Activated CD8-positive, alpha-beta memory T cell treated with anti-CD3 and anti-CD28 coated beads, Interleukin-2, amount 50 U/mL, for 24 hours (primary cell): ENCODE results near the gene KLC4.
A peak's percentile ranks its signal among the peaks of the same experiment; 100 is the strongest.

Experiments
- DNase-seq: peaks from one replicate; pipeline ENCODE4 v3.0.0-alpha.2; 2020; ENCODE audit errors: extremely low read depth

The KLC4 gene

DNA sequence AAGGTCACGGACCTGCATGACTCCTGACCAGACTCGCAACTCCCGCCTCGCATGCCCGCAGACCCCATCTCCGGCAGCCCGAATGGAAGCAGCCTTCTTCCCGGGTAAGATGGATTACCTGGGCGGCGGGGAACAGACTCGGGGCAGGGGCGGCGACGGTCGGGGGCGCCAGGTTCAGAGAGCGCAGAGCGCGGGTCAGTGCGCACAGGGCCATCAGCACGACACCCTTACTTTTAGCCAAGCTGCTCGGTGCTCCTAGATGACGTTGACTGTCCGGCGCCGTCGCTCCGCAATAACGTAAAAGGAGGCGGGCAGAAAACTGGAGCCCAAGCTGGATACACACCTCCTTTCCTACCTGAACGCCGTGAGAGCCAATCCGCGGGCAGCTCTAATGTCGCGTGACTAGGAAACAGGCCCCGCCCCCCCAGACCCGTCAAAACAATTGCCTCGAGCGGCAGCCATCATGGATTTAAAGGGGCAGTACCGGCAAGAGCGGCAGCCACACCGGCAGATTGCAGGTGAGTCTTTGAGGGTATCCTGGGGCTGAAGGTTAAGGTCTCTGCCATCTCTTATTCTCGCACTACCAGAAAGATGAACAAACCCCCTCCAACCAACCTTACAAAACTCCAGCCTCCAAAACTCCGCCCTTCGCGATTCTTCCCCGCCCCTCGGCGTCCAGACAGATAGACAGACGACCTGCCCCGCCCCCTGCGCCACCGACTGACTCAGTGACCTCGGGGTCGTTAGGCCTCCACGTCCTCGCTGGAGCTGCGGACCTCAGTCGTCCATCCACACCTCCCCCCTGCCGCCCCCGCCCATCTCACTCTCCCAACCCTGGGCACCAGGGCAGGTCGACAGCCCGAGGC lies at the start of gene KLC4, which contains the start of gene MRPL2:
Gene KLC4 (plus strand): TSS at position 464 of the 866 bp plus-strand sequence. CDS start 1,705 bp downstream, outside the sequence.
Gene MRPL2 (minus strand): TSS at position 267 of the 866 bp plus-strand sequence. CDS start 53 bp downstream, at position 214.
- peak; percentile 94 for DNase-seq

DNA sequence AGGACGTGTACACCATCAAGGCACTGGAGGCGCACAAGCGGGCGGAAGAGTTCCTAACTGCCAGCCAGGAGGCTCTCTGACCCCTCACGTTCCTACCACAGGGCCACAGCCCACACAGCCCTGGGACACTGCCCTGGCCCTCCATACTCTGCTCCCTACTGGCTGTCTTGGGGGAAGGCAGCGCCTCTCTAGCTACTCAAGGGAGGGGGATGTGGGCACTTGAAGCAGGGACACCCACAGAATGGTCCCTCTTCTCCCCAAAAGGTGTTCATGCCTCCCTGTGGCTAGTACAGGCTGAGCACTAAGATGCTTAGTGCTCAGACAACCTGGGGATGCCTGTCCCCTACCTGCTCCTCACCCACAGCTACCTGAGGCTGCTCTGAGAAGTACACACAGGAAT lies 48.2 kb upstream of the KLC4 start:
- no peak for DNase-seq

DNA sequence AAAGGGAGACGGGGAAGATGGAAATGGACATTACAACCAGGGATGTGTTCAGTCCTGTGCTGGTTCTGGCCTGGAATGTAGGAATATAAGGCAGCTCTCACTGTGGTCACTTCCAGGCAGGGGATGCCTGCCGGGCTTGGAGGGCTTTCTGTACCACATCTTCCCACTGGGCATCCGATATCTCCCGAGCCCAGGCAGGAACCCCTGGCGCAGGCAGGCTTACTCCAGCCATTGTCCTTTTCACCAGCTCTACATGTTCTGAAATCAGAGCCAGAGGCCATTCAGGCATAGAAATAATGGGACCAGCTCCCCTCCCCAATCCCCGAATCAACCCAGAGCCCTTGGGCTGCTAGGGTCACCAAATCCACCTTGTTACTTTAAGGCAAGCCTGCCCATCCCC lies 47.1 kb upstream of the KLC4 start:
- DNase-seq = no peak

DNA sequence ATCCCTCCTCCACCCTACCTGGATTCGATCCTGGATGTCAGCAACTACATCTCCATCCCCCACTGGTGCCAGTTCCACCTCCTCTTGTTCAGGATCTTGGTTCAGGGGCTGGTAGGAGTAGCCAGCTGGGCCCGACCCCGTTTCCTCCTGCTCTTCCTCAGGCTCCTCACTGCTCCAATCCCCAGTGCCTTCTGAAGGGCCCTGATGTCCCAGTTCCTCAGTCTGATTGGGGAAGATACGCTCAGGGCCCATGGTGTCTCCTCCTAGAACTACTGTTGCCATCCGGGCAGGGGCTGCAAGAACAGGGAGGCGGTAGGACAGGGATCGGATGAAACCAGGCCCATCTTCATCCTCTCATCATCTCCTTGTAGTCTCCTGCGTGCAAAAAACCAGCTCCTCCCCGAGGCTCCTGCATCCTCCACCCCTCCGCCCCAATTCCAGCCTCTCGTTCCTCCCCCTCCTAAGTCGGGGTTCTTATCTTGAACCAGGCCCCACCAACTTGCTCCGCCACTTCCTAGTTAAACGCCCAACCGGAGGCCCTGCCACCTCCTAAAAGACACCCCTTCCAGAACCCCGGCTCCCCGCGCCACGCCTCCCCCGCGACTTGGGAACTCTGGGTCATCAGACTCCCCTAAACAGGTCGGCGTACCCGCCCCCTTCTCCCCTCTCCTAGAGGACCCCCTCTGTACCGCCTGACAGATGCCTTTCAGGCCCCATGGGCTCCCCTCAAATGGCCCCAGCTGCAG lies 46.2 kb upstream of the KLC4 start:
- DNase-seq = peak; percentile 30

DNA sequence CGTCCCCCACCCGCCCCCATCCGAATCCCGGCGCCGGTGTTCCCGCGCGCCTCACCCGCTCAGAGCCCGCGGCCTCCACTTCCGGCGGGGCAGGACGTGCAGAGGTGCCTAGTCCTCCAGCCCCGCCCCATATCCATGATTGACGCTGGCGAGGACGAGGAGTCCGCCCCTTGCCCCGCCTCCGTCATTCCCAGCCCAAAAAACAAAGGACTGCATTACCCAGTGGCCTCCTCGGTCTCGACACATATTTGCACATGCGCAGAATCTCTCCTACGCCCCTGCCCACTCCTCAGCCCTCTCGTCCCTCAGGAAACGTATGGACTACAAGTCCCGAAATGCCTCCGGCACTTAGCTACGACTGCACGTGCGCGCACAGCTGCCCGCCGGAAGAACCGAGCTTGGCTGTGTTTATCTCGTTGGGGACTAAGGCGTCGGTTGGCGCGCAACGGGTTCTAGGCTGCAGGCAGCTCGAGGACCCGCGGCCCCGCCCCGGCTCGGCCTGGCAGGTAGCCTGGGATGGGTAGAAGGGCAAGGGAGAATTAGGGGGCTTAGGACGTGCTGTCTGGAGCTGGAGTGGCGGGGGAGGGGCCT lies 45.5 kb upstream of the KLC4 start, which contains the start of the genes KLHDC3 and MEA1:
Gene KLHDC3 (plus strand): TSS at position 407 of the 591 bp plus-strand sequence. CDS start 2,944 bp downstream, outside the sequence.
Gene MEA1 (minus strand): TSS at position 104 of the 591 bp plus-strand sequence. CDS start 133 bp downstream, outside the sequence.
- DNase-seq = peak; percentile 98

DNA sequence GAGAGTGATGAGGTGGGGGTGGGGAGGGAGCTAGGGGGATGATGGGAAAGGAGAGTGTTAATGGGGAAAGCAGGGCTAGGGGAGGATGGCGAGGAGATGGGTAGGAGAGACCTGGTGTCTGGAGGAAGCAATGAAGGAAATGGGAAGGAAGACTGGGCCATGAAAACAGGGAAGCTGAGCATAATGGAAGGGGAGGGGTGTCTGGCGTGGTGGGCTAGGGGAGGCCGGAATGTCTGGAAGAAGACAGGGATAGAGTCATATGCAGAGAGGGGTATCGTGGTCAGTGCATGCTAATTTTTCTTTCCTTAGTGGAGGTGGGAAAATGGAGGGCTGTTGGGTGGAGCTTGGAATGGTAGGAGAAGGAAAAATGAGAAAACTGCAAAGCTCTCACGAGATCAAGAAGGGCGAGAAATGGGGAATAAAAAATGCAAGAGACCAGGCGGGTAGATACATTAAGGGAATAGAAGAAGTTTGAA lies 45.0 kb upstream of the KLC4 start:
- no peak for DNase-seq

DNA sequence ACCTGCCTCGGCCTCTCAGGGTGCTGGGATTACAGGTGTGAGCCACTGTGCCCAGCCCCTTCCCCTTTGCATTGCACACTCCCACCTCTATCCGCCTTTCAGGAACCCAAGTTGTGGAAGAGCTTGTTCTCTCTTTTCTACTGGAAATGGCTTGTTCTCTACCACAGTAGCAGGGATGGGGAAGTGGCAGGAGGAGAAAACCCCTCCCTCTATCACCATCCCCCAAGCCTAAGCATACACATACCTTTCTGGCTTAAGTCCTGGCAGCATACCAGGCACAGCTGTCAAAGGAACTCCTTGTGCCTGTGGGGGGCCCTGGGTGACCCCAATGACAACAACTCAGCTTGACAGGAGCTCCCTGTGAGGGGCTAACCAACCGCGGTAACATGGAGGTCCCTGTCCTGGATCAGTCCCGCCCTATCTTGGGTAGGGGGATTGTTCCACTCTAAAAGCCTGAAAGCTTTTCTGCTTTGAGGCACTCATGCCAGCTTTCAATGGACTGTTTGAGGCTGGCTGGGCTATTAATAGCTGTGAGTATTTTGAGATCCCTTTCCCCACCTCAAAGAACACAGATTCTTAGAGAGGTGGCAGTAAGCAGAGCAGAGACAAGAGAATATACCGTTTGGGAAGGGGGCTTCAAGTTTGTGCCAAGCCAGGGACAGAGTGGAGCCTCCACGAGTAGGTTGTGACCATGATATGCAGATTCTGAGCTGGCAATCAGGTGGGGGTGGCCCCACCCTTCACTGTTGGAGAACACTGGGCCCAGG lies 43.1 kb upstream of the KLC4 start:
- DNase-seq = no peak

DNA sequence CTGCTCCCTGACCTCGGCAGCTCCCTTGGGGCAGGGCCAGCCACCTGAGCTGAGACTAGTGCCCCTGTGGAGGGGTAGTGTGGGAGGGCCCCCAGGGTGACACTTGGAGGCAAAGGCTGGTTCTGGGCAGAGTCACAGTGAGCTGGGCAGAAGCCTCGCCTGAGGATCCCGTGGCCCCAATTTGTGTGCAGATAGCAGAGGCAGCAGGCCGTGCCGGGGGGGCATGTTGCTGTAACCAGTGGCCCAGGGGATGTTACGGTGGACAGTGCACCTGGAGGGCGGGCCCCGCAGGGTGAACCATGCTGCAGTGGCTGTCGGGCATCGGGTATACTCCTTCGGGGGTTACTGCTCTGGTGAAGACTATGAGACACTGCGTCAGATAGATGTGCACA lies 42.5 kb upstream of the KLC4 start:
- no peak for DNase-seq

DNA sequence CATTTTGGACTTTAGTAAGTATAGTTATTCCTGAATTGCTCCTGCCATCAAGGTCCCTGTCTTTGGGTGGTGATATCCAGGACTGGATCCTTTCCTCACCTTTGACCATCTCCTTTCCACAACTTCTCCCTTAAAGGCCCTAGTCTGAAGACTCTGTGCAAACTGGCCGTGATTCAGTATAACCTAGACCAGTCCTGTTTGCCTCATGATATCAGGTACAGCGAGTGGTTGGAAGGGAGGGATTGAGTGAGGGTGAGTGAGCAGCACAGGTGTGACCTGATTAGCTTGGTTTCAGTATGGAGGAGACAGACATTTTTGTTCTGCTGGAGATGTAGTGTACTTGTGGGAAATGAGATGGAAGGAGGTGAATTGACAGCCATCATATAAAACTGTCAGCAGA lies 40.3 kb upstream of the KLC4 start:
- no peak for DNase-seq

DNA sequence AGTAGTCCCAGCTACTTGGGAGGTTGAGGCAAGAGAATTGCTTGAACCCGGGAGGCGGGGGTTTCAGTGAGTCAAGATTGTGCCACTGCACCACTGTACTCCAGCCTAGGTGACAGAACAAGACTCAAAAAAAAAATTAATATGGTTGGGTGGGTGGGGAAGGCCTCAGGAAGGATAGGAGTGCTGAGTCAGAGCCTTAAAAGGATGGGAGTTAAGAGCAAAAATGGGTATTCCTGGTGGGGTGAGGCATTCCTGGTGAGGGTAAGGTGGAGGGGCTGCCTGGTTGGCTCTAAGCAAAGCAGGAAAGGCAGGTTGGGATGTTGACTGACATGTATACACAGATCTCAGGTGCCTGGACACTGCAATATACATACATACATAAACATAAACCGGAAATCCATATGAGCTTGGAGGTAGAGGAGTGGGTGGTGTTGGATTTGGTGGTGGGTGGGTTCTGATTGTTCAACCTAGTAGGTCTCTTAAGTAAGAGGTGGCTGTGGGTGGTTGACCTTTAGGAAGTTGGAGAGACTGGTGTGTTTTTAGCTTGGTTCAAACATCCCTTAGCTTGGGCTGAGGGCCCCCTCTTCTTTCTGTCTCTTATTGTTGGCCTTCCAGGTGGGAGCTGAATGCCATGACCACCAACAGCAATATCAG lies 39.3 kb upstream of the KLC4 start:
- no peak for DNase-seq

DNA sequence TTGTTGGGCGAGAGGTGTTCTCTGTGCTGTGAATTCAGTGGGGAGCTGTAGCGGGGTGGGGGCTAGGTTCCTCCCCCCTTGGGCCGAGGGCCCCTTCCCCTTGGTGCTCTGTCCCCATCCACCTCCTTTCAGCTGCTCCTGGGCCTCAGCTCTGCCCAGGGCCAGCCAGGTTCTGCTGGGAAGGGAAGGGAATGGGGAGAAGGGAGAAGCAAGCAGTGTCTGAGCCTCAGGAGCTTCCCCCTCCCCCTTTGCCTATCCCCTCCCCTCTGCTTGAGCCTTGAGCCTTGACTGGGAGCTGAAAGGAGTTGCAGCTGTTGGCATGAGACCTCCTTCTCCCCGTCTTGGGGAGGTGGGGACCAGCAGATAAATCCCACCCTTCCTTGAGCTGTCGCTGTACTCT lies 38.6 kb upstream of the KLC4 start:
- DNase-seq = no peak

DNA sequence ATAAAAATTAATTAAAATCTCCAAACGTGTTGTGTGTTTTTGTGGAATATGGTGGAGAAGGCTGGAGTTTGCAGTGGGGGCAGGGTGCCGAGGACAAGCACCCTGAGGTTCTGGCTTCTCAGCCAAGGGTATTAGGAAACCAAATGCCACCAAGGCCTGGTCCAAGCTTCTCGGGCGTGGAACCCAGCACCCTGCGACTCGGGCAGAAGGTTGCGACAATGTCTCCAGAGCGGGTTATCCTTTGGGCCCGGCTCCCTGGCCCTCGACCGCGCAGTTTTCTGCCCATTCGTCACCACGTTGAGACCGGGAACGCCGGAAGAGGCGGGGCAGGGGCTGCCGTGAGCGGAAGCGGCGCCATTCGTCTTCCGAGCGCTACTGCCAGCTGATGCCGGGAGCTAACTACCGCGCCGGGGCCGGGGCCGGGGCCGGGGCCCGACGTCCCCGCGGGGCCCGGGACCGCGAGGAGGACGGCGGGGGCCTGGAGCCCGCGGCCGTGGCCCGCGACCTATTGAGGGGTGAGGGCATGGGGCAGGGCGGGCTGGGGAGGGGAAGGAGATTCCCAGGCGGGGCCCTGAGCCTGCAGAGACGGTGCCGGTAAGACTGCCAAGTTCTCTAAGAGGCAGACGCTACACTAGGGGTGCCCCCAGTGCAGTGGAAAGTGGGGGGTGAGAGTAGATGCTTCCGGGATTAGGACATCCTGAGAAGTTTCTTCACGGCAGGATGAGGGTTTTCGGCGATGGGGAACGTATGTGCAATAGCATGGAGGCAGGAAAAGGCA lies 38.0 kb upstream of the KLC4 start, which contains the start of gene RRP36:
Gene RRP36 (plus strand): TSS at position 354 of the 778 bp plus-strand sequence. CDS start 32 bp downstream, at position 386.
- no peak for DNase-seq

DNA sequence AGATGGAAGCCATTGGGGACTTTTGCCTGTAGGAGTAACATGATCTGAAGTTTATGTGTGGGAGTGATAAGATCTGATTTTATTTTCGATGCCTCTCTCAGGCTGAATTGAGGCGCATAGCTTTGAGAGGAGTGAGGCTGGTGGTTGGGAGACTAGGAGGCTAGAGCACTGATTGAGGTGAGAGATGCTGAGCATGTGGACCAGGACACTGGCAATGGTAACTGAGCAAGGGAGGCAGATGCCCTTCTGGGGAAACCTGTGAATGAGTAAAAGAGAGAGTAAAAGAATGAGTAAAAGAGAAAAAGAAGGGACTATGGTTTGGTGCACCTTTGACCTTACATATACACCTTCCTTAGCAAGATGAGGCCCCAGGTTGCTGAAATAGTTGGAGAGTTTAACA lies 35.0 kb upstream of the KLC4 start:
- no peak for DNase-seq

DNA sequence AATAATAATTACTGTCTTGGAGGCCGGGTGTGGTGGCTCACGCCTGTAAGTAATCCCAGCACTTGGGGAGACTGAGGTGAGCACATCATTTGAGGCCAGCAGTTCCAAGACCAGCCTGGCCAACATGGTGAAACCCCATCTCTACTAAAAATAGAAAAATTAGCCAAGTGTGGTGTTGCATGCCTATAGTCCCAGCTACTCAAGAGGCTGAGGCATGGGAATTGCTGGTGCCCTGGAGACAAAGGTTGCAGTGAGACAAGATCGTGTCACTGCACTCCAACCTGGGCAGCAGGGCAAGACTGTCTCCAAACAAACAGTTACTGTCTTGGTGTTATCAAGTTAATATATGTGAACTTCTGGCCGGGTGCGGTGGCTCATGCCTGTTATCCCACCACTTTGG lies 33.1 kb upstream of the KLC4 start:
- no peak for DNase-seq

DNA sequence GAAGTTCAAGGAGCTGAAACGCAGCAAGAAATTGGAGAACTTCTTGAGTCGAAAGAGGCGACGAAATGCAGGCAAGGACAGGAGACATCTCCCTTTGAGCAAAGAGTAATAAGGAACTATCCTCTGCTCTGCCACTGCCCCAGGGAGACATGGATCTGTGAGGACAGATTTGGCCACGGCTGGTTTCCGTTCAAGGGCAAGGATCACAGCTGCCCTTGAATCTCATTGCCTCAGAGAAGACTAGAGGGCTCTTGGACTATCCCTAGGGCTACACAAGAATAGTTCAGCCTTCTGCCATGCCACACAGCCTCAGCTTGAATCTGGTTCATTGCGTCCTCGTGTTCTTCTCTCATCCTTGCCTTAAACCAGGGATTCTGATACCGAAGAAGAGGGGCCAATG lies 30.3 kb upstream of the KLC4 start:
- no peak for DNase-seq

DNA sequence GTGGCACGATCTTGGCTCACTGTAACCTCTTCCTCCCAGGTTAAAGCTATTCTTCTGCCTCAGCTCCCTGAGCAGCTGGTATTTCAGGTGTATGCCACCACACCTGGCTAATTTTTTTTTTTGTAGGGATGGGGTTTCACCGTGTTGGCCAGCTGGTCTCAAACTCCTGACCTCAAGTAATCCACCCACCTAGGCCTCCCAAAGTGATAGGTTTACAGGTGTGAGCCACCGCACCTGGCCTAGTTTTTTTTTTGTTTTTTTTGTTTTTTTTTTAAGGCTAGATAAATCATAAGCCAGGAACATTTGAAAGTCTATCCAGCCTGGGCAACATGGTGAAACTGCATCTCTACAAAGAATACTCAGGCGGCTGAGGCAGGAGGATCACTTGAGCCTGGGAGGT lies 27.1 kb upstream of the KLC4 start:
- DNase-seq = no peak

DNA sequence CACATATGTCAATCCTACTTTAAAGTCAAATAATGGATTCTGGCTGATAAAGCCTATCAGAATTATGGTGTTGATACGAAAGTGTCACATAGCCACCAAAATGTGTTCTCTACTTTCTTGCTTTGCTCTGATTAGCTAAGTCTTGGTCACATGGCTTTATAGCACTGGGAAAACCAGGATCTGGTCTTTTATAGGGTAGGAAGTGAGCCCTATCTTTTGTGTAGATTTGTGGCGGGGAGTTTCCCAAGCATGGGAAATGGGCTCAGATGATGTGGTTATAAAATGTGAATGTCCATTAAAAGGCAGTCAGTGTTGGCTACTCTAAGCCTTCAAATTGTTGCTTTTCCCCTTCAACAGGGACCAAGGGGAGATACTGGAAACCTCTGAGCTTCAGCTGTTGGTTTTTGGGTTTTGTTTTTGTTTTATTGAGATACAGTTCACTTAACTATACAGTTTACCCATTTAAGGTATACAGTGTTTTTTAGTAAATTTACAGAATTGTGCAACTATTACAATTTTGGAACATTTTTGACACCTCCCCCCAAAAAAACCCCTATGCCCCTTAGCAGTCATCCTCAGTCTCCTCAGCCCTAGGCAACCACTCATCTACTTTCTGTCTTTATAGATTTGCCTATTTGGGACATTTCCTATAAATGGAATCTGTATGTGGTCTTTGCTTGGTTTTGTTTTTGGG lies 25.8 kb upstream of the KLC4 start:
- no peak for DNase-seq

DNA sequence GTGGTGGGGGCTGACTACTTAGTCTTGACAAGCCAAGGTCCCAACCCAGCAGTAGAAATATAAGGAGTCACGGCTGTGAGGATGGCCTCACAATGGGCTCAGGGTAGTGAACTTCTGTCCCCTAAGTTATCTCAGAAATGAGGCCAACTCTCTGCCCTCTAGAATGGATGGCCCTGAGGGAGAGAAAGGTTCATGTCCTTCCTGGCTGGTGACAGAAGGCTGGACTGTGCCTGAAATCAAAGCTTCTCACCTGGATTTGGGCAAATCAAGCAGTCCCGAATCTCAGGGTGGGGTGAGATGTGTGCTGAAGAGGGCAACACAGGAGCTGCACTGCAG lies 25.3 kb upstream of the KLC4 start:
- DNase-seq = no peak

DNA sequence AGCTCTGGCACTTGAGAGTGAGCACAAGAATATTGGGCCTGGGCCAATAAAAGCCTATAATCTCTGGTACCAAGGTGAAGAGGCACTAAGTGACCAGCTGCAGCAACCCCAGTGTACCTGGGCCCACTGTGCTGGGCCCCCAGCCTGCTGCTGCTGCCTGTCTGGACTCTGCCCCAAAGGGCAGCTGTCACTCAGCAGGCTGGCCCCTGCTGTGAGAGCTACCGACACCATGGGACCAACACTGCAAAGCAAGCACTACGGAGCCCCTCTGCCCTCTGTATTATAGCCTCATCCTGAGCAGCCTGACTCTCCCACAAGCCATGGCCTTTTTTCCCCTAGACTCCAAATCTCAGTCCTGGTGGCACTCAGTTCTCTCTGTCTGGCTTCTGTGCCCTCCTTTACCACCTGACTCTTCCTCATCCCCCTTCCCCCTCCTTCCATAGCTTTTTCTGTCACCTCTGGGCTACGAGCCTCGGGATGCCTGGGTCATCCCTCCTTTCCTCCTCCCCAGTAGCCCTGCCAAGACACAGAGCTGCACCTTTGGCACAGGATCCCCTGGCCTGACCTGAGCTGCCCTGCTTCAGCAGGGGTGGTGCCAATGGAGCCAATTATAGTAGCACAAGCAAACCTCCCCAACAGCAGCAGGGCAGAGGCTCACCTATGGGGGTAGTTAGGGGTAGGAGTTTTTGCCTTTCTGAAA lies 23.8 kb upstream of the KLC4 start:
- DNase-seq = no peak
